Lower lobe of right lung (tissue), 2 donors: ENCODE measurements around the gene ZNF17. TPM values are rescaled to one million over a fixed set of nuclear protein-coding genes. Genes with fewer than 3 reads are reported as not detected.

Experiments used
- ATAC-seq, 2 donors: fragments of 200-7000 bp; cut with Tn5 transposase; one replicate each; pipeline ENCODE4 v1.9.1; 2020 to 2022; ENCODE audit warnings: mild to moderate bottlenecking in 2 of 2, moderate library complexity in 2 of 2
- DNase-seq: peaks from one replicate; pipeline ENCODE4 v3.0.0-alpha.2; 2020
- H3K27ac ChIP-seq: fragments of 200-600 bp; one replicate; pipeline ENCODE4 v1.8.0; 2022
- H3K27me3 ChIP-seq: fragments of 200-600 bp; one replicate; pipeline ENCODE4 v1.8.0; 2022; ENCODE audit warnings: low read depth
- H3K36me3 ChIP-seq: fragments of 200-600 bp; one replicate; pipeline ENCODE4 v1.8.0; 2022; ENCODE audit warnings: mild to moderate bottlenecking
- H3K4me1 ChIP-seq: fragments of 200-600 bp; one replicate; pipeline ENCODE4 v1.8.0; 2022
- H3K4me3 ChIP-seq: fragments of 200-600 bp; one replicate; pipeline ENCODE4 v1.8.0; 2022; ENCODE audit warnings: mild to moderate bottlenecking
- H3K9me3 ChIP-seq: fragments of 200-600 bp; one replicate; pipeline ENCODE4 v1.8.0; 2022
- CTCF ChIP-seq: fragments of 200-600 bp; IDR thresholded peaks from one replicate; pipeline ENCODE4 v1.8.0; 2022; ENCODE audit warnings: antibody characterized with exemption, mild to moderate bottlenecking
- intact Hi-C: fragments of 100-400 bp; cut with DNase I; formaldehyde crosslinking; loops from one replicate; pipeline ENCODE4 v1.11.0; 2022
- long read RNA-seq: library from polyadenylated mRNA; unstranded; transcript quantifications from one replicate; pipeline ENCODE4 v2.0.0, GENCODE V29; 2021
- total RNA-seq: library from RNA; stranded (reverse); fragmentation: NEBNext Ultra II Directional; extraction: Animal tissue kit (Norgen Biotek cat#: 25700); gene quantifications from one replicate; pipeline ENCODE4 v1.2.1, GENCODE V29; 2021
- donor health status: DM: no; HTN: yes; CAD: no; lungs with severe emphysema.

The ZNF17 gene
- total RNA-seq, result 12.6 TPM
- long read RNA-seq, partial matches to known transcripts, result 0 of 5 reads
- long read RNA-seq, other reads (novel, unspliced or antisense), result 0 of 5 reads

GRCh38 chr19:57410877-57411671, at the start of gene ZNF17:
TSS of gene ZNF17 (plus strand) at chr19:57411161. CDS start at chr19:57413616, 2,455 bp downstream.
- no peaks in the 10 kb centered on the region for H3K27me3 ChIP-seq
- peaks cover 21% of the 10 kb centered on the region for H3K36me3 ChIP-seq
- H3K27ac ChIP-seq, result peak within 1 kb of the TSS; percentile 79
- H3K4me3 ChIP-seq, result peak within 1 kb of the TSS; percentile 93
- peak; percentile 97 for DNase-seq
- peak; percentile 100 for ATAC-seq
- no peak for TF ChIP-seq CTCF
- no peaks in the 10 kb centered on the region for H3K9me3 ChIP-seq
- intact Hi-C loops, result no loop called here
- peaks cover 16% of the 10 kb centered on the region for H3K4me1 ChIP-seq

- Histone ChIP-seq H3K4me1 (peaks cover 15% of the 10 kb centered on the region), H3K36me3 (peaks cover 7% of the 10 kb centered on the region), H3K9me3 (peaks cover 31% of the 10 kb centered on the region), H3K27ac (peak overlapping the region; percentile 91), H3K4me3 (peak overlapping the region; percentile 83), H3K27me3 (no peaks in the 10 kb centered on the region)
- TF ChIP-seq CTCF, result no peak
- intact Hi-C loops, result no loop called here
- DNase-seq (no peak), ATAC-seq (no peak)
These were observed 48.5 kb upstream of the ZNF17 start for GRCh38 chr19:57362419-57362818.

- Histone ChIP-seq H3K27me3 (no peaks in the 10 kb centered on the region), H3K4me1 (peaks cover 15% of the 10 kb centered on the region), H3K36me3 (no peaks in the 10 kb centered on the region), H3K9me3 (peaks cover 24% of the 10 kb centered on the region), H3K4me3 (peak within 1 kb of the TSS; percentile 83), H3K27ac (peak within 1 kb of the TSS; percentile 91)
- TF ChIP-seq CTCF, result no peak
- ATAC-seq, result peak; percentile 99
- peak; percentile 99 for DNase-seq
- intact Hi-C loops, result no loop called here
These were observed 47.8 kb upstream of the ZNF17 start, which contains the start of the genes TRAPPC2B and ZNF547 for GRCh38 chr19:57362997-57363687. TSS of gene TRAPPC2B (plus strand) at chr19:57363551. CDS start at chr19:57364834, 1,283 bp downstream. TSS of gene ZNF547 (plus strand) at chr19:57363551. CDS start at chr19:57368556, 5,005 bp downstream.

GRCh38 chr19:57363688-57364181, 47.2 kb upstream of the ZNF17 start:
- Histone ChIP-seq H3K4me3 (peak overlapping the region; percentile 83), H3K4me1 (peaks cover 15% of the 10 kb centered on the region), H3K27ac (peak overlapping the region; percentile 91), H3K36me3 (no peaks in the 10 kb centered on the region), H3K9me3 (peaks cover 19% of the 10 kb centered on the region), H3K27me3 (no peaks in the 10 kb centered on the region)
- TF ChIP-seq CTCF, result no peak
- ATAC-seq (peak; percentile 5 to 30), DNase-seq (no peak)
- intact Hi-C loops, result no loop called here

GRCh38 chr19:57366776-57367175, 44.2 kb upstream of the ZNF17 start:
- TF ChIP-seq CTCF, result no peak
- H3K36me3 ChIP-seq, result peaks cover 1% of the 10 kb centered on the region
- no peak overlapping the region for H3K27ac ChIP-seq
- peaks cover 9% of the 10 kb centered on the region for H3K9me3 ChIP-seq
- no peaks in the 10 kb centered on the region for H3K27me3 ChIP-seq
- DNase-seq (no peak), ATAC-seq (no peak)
- H3K4me1 ChIP-seq, result peaks cover 15% of the 10 kb centered on the region
- no peak overlapping the region for H3K4me3 ChIP-seq
- intact Hi-C loops, result no loop called here
